BE2C (cell line): ENCODE data around the gene RGPD8.

Source experiments
- DNase-seq: peaks from one replicate; pipeline ENCODE4 v3.0.0-alpha.2; 2020
- H3K27me3 ChIP-seq: fragments of 250-450 bp; sonication (Bioruptor Pico); 2 replicates; pipeline ENCODE4 v1.5.1; 2020; ENCODE audit warnings: mild to moderate bottlenecking
- H3K36me3 ChIP-seq: fragments of 250-450 bp; sonication (Bioruptor Pico); 2 replicates; pipeline ENCODE4 v1.5.1; 2020; ENCODE audit warnings: mild to moderate bottlenecking
- H3K4me1 ChIP-seq: fragments of 250-450 bp; sonication (Bioruptor Pico); 2 replicates; pipeline ENCODE4 v1.5.1; 2020
- H3K4me3 ChIP-seq: 2 replicates; pipeline ENCODE4 v1.5.1; 2011; ENCODE audit warnings: low read depth, low read length
- H3K9me3 ChIP-seq: fragments of 250-450 bp; sonication (Bioruptor Pico); 2 replicates; pipeline ENCODE4 v1.5.1; 2020
- TF ChIP-seq, protein P1 (sequence below): IDR thresholded peaks from 2 replicates; pipeline ENCODE4 v1.5.1; 2012; ENCODE audit warnings: mild to moderate bottlenecking, low read depth, low read length

RGPD8 gene

DNA sequence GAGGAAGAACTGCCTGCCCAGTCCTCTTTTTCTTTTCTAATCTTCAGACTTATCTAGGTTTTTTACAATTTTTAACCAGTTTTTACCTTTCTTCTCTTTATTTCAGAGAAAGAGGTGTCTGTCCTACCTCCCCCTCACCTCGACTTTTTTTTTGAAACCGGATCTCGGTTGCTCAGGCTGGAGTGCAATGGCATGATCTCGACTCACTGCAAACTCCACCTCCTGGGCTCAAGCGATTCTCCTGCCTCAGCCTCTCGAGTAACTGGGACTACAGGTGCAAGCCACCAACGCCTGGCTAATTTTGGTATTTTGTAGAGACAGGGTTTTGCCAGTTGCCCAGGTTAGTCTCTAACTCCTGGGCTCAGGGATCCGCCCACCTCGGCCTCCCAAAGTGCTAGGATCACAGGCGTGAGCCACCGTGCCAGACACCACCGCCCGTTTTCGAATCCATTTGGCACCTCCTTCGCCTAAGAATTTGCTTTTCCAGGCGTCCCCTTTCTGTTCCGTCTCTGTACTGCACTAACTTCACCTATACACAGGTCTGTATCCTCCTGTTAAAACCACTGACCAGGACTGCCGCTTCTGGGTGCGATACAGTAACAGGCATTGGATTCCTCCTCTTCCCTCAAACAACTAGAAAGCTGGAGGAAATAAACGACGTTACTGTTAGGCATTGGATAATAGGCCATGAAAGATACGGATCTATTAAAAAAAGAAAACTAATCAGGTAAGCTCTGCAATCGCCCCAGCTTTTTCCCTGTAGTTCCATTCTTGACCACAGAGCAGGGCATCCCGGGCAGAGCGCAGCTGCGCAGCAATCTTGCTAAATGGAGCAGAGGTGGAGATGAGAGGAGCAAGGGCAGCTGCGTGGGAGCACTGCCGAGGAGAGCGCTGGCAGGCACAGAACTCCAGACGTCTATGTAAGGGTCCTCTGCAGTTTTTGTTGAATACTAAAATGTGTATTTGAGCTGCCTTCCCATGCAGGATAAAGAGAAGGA, 88.1 kb downstream of the RGPD8 start:
- no peaks in the 10 kb centered on the region for H3K9me3 ChIP-seq
- TF ChIP-seq, protein P1, sequence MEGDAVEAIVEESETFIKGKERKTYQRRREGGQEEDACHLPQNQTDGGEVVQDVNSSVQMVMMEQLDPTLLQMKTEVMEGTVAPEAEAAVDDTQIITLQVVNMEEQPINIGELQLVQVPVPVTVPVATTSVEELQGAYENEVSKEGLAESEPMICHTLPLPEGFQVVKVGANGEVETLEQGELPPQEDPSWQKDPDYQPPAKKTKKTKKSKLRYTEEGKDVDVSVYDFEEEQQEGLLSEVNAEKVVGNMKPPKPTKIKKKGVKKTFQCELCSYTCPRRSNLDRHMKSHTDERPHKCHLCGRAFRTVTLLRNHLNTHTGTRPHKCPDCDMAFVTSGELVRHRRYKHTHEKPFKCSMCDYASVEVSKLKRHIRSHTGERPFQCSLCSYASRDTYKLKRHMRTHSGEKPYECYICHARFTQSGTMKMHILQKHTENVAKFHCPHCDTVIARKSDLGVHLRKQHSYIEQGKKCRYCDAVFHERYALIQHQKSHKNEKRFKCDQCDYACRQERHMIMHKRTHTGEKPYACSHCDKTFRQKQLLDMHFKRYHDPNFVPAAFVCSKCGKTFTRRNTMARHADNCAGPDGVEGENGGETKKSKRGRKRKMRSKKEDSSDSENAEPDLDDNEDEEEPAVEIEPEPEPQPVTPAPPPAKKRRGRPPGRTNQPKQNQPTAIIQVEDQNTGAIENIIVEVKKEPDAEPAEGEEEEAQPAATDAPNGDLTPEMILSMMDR = no peak
- H3K36me3 ChIP-seq = no peaks in the 10 kb centered on the region
- H3K4me1 ChIP-seq = no peaks in the 10 kb centered on the region; the same call in 1 of the 2 replicates
- no peak for DNase-seq
- H3K27me3 ChIP-seq = no peaks in the 10 kb centered on the region
- H3K4me3 ChIP-seq = no peak overlapping the region

DNA sequence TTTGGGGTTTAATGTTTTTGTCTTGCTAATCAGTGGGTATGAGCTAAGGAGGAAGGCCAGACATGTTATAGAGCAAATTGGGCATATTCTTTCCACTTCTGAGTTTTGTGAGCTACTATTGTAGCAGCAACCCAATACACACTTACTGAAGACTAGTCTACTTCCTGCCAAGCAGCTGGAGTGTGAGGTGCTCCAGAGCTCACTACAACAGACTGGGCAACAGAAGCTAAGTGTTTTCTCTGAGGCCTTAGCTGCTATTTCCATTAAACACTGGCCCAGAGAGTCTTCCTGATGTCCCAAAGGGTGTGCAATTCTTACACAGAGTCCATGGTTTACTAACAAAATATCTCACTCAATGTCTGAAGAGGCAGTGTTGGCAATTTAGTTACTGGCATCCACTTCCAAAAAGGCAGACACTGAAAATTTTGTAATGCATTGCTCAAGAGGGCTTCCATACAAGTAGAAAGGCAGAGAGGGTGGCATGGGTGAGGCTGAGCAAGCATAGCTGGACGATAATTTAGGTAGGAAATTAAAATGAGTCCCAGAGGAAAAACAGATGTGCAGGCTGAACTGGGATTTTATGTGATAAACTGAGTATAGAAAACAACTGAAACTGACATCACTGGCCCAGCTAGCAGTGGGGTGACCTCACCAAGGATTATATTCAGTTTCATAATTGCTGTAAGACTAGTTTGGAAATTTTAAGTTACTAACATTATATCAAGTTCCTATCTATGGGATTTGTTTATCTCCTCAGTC, 89.4 kb downstream of the RGPD8 start:
- no peak overlapping the region for H3K4me3 ChIP-seq
- H3K9me3 ChIP-seq = no peaks in the 10 kb centered on the region
- no peaks in the 10 kb centered on the region for H3K36me3 ChIP-seq
- no peaks in the 10 kb centered on the region; the same call in 1 of the 2 replicates for H3K4me1 ChIP-seq
- TF ChIP-seq, protein P1 = no peak
- no peaks in the 10 kb centered on the region for H3K27me3 ChIP-seq
- DNase-seq = no peak

DNA sequence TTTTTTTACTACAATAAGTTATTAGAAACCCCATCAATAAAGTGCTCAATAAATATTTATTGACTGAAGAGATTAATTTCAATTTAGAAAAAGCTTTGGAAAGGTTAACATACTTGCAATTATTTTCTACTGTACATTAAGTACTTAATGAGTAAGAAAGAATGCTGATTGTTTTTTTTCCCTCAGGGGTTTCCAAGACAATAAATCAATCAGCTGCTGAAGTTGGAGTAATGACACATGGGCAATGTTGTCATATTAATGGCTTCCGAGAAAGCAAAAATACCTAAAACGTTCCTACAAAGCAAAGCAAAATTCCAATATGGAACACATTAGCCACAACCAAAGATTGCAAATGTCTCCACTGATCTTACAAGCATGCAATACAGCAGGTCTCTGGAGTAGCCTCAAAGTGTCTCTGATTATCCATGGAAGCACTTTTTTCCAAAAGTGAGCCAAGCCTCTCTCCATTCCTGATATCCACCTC, 91.3 kb downstream of the RGPD8 start:
- no peaks in the 10 kb centered on the region; the same call in 1 of the 2 replicates for H3K4me1 ChIP-seq
- H3K27me3 ChIP-seq = no peaks in the 10 kb centered on the region
- DNase-seq = no peak
- TF ChIP-seq, protein P1 = no peak
- H3K4me3 ChIP-seq = no peak overlapping the region
- H3K36me3 ChIP-seq = no peaks in the 10 kb centered on the region
- no peaks in the 10 kb centered on the region for H3K9me3 ChIP-seq

DNA sequence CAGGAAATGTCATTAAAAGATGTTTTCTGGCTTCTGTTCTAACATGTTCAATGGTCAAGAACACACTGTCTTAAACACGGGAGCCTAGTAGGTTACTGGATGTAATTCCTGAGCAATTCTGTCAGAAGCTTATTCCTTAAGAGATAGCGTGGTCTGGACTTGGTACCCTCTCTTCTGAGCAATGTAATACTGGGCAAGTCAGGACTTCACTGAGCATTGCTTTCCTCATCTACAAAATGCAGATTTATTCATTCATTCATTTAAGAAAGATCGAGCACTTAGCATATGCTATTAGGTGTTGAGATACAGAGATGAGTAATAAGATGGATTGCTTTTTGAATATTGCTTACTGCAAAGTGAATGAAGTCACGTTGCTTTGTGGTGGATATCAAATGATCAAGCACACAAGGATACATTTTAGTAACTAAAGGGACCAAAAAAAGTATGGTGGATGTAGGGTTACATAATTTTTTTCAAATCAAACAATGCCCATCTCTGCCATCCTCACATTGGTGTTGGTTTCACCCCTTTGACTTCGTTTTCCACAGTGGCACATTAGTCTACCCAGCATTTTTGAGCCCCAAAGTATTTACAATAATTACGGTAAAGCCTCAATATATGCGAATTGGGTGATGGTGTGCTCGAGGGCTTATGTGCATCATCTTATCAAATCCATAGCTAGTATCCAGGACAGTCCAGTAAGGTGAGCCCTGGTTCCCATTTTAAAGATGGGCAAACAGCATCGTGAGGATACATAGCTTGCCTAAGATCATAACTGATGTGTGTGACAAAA, 92.8 kb downstream of the RGPD8 start:
- no peaks in the 10 kb centered on the region for H3K36me3 ChIP-seq
- no peaks in the 10 kb centered on the region; the same call in 1 of the 2 replicates for H3K4me1 ChIP-seq
- no peaks in the 10 kb centered on the region for H3K9me3 ChIP-seq
- no peak for DNase-seq
- no peak overlapping the region for H3K4me3 ChIP-seq
- no peaks in the 10 kb centered on the region for H3K27me3 ChIP-seq
- TF ChIP-seq, protein P1 = no peak

DNA sequence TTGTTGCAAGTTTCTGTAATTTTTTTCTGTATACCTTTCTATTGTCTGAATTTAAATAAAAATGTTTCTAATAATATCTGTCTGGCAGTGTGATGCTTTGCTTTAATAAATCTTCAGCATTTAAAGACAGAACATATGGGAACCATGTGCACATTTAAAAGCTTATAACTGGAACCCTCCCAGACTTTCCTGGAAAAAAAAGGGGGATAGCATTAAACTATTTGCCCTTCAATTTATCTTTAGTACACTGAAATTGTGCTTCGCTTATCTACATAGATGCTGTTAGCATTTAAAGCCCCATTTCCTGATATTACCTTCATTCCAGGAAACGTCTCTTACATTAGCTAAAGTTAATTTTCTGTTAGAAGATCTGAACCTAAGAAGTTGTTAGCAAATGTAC, 93.5 kb downstream of the RGPD8 start:
- Histone ChIP-seq H3K4me1 (no peaks in the 10 kb centered on the region; the same call in 1 of the 2 replicates), H3K36me3 (no peaks in the 10 kb centered on the region), H3K9me3 (no peaks in the 10 kb centered on the region), H3K27me3 (no peaks in the 10 kb centered on the region), H3K4me3 (no peak overlapping the region)
- TF ChIP-seq, protein P1 = no peak
- DNase-seq = no peak
